SK-N-SH treated with all-trans-retinoic acid at 6 μM for 48 hours (cell line): ENCODE data around the gene ADGRB3.

Source experiments
- CSDC2 ChIP-seq: fragments of 250-450 bp; sonication (Bioruptor Pico); IDR thresholded peaks from 2 replicates; pipeline ENCODE4 v1.5.0; 2020; ENCODE audit warnings: mild to moderate bottlenecking, moderate library complexity
- ESRRG ChIP-seq: fragments of 250-450 bp; sonication (Bioruptor Pico); IDR thresholded peaks from 2 replicates; pipeline ENCODE4 v1.6.1; 2021; ENCODE audit warnings: mild to moderate bottlenecking
- GLIS3 ChIP-seq: fragments of 250-450 bp; sonication (Bioruptor Pico); IDR thresholded peaks from 2 replicates; pipeline ENCODE4 v1.5.0; 2020; ENCODE audit warnings: mild to moderate bottlenecking, moderate library complexity
- RARB ChIP-seq: fragments of 250-450 bp; sonication (Bioruptor Pico); IDR thresholded peaks from 2 replicates; pipeline ENCODE4 v1.8.0; 2021; ENCODE audit warnings: mild to moderate bottlenecking, moderate library complexity
- TOX ChIP-seq: fragments of 250-450 bp; sonication (Bioruptor Pico); IDR thresholded peaks from 2 replicates; pipeline ENCODE4 v1.8.0; 2021; ENCODE audit warnings: mild to moderate bottlenecking, moderate library complexity, borderline replicate concordance
- ZC3H10 ChIP-seq: fragments of 250-450 bp; sonication (Bioruptor Pico); IDR thresholded peaks from 2 replicates; pipeline ENCODE4 v1.5.1; 2021; ENCODE audit warnings: mild to moderate bottlenecking, moderate library complexity
- ZFP3 ChIP-seq: fragments of 250-450 bp; sonication (Bioruptor Pico); IDR thresholded peaks from 2 replicates; pipeline ENCODE4 v1.5.0; 2020; ENCODE audit warnings: mild to moderate bottlenecking, moderate library complexity
- ZNF70 ChIP-seq: fragments of 450-650 bp; formaldehyde crosslinking; IDR thresholded peaks from 2 replicates; pipeline ENCODE4 v1.5.0; 2020; ENCODE audit warnings: mild to moderate bottlenecking, moderate library complexity
- ZNF8 ChIP-seq: fragments of 450-650 bp; formaldehyde crosslinking; IDR thresholded peaks from 2 replicates; pipeline ENCODE4 v1.5.0; 2020; ENCODE audit warnings: mild to moderate bottlenecking, moderate library complexity
- TF ChIP-seq, protein P1 (sequence below): fragments of 250-450 bp; sonication (Bioruptor Pico); IDR thresholded peaks from 2 replicates; pipeline ENCODE4 v1.8.0; 2020; ENCODE audit warnings: mild to moderate bottlenecking, moderate library complexity, borderline replicate concordance
- TF ChIP-seq, protein P2 (sequence below): fragments of 250-450 bp; sonication (Bioruptor Pico); IDR thresholded peaks from 2 replicates; pipeline ENCODE4 v1.5.1; 2020; ENCODE audit warnings: low read depth, mild to moderate bottlenecking, moderate library complexity
- TF ChIP-seq, protein P3 (sequence below): fragments of 250-450 bp; sonication (Bioruptor Pico); IDR thresholded peaks from 2 replicates; pipeline ENCODE4 v1.5.1; 2021; ENCODE audit warnings: mild to moderate bottlenecking, moderate library complexity

DNA sequence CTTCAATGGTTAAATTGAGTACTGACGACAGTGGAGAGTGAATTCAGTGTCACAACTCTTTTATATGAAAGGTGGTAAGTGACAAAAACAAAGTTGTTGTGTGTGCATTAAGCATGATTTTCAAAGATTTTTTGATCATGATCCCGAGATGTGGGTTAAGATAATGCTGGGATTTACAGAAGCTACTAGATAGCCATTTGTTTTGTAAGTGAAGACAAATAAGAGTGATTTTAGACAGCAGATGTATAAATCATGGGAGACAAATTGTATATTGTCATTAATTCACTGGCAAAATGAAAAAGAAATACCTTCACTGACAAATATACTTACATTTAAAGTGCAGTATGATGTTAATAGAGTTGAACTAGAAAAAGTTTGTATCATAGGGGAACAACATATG is 6.1 kb downstream of the ADGRB3 start:
- TF ChIP-seq RARB (CRISPR knock-in tag) (no peak), ZNF70 (CRISPR knock-in tag) (no peak), ESRRG (CRISPR knock-in tag) (no peak), CSDC2 (CRISPR knock-in tag) (no peak), ZFP3 (CRISPR knock-in tag) (no peak), ZNF8 (no peak), ZC3H10 (CRISPR knock-in tag) (no peak), GLIS3 (CRISPR knock-in tag) (no peak), TOX (CRISPR knock-in tag) (no peak)
- TF ChIP-seq, protein P1, sequence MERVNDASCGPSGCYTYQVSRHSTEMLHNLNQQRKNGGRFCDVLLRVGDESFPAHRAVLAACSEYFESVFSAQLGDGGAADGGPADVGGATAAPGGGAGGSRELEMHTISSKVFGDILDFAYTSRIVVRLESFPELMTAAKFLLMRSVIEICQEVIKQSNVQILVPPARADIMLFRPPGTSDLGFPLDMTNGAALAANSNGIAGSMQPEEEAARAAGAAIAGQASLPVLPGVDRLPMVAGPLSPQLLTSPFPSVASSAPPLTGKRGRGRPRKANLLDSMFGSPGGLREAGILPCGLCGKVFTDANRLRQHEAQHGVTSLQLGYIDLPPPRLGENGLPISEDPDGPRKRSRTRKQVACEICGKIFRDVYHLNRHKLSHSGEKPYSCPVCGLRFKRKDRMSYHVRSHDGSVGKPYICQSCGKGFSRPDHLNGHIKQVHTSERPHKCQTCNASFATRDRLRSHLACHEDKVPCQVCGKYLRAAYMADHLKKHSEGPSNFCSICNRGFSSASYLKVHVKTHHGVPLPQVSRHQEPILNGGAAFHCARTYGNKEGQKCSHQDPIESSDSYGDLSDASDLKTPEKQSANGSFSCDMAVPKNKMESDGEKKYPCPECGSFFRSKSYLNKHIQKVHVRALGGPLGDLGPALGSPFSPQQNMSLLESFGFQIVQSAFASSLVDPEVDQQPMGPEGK (CRISPR knock-in tag), result no peak
- TF ChIP-seq, protein P2, sequence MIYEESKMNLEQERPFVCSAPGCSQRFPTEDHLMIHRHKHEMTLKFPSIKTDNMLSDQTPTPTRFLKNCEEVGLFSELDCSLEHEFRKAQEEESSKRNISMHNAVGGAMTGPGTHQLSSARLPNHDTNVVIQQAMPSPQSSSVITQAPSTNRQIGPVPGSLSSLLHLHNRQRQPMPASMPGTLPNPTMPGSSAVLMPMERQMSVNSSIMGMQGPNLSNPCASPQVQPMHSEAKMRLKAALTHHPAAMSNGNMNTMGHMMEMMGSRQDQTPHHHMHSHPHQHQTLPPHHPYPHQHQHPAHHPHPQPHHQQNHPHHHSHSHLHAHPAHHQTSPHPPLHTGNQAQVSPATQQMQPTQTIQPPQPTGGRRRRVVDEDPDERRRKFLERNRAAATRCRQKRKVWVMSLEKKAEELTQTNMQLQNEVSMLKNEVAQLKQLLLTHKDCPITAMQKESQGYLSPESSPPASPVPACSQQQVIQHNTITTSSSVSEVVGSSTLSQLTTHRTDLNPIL, result no peak
- TF ChIP-seq, protein P3, sequence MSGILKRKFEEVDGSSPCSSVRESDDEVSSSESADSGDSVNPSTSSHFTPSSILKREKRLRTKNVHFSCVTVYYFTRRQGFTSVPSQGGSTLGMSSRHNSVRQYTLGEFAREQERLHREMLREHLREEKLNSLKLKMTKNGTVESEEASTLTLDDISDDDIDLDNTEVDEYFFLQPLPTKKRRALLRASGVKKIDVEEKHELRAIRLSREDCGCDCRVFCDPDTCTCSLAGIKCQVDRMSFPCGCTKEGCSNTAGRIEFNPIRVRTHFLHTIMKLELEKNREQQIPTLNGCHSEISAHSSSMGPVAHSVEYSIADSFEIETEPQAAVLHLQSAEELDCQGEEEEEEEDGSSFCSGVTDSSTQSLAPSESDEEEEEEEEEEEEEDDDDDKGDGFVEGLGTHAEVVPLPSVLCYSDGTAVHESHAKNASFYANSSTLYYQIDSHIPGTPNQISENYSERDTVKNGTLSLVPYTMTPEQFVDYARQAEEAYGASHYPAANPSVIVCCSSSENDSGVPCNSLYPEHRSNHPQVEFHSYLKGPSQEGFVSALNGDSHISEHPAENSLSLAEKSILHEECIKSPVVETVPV (CRISPR knock-in tag), result no peak
